Activated T-helper 1 cell treated with anti-CD3 and anti-CD28 coated beads, Interleukin-12 subunit alpha, Interleukin-12 subunit beta, Interleukin-2, Interleukin-4 antibody, amounts not matched to agents 30 ng/mL and 10 ng/mL and 1 ng/mL, durations not matched to agents 14 hours and 24 hours and 36 hours (primary cell): Measurements from ENCODE around the gene SH3RF1. TPM values are rescaled to one million over a fixed set of nuclear protein-coding genes. Genes with fewer than 3 reads are reported as not detected.

ENCODE experiments used
- DNase-seq: peaks from one replicate; pipeline ENCODE4 v3.0.0; 2021; ENCODE audit warnings: low spot score
- H3K27ac Mint-ChIP-seq: one replicate; pipeline ENCODE4 v1.8.0; 2021; ENCODE audit warnings: mild to moderate bottlenecking, mixed read lengths
- H3K27me3 Mint-ChIP-seq: one replicate; pipeline ENCODE4 v1.8.0; 2022; ENCODE audit warnings: mild to moderate bottlenecking, moderate library complexity, mixed read lengths; ENCODE audit not compliant: insufficient read depth
- H3K36me3 Mint-ChIP-seq: one replicate; pipeline ENCODE4 v1.8.0; 2021; ENCODE audit warnings: low read depth, mixed read lengths
- H3K4me1 Mint-ChIP-seq: one replicate; pipeline ENCODE4 v1.8.0; 2021; ENCODE audit warnings: low read depth, mixed read lengths
- H3K4me3 Mint-ChIP-seq: one replicate; pipeline ENCODE4 v1.8.0; 2021; ENCODE audit warnings: mild to moderate bottlenecking, moderate library complexity, mixed read lengths
- H3K9me3 Mint-ChIP-seq: one replicate; pipeline ENCODE4 v1.8.0; 2021; ENCODE audit warnings: mixed read lengths
- intact Hi-C: fragments of 100-400 bp; cut with micrococcal nuclease; formaldehyde crosslinking; loops from one replicate; pipeline ENCODE4 v1.15.1; 2024
- total RNA-seq: library from RNA; stranded (reverse); gene quantifications from 2 replicates; pipeline ENCODE4 v1.2.3, GENCODE V29; 2022

The SH3RF1 gene
- total RNA-seq, 1 donor from 2014 or later: 0.49 TPM

DNA sequence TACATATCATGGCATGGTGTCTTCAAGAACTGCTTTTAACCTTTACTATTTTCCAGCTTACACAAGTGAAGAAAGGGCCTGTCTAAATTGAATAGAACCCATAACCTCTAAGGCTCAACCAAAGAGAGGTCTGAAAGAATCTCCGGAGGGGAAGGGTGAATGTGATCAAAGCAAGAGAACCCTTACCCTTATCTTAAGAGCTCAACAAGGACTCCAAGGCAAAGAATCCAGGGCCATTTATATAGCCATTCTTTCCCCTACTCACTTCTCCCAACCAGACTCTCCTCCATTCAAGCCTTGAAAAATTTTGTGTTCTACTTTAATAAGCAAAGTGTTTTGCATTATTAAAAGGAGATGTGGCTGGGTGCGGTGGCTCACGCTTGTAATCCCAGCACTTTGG lies 118.7 kb downstream of the SH3RF1 start:
- H3K4me1 Mint-ChIP-seq: no peaks in the 10 kb centered on the region
- intact Hi-C loops: no loop called here
- H3K36me3 Mint-ChIP-seq: no peaks in the 10 kb centered on the region
- no peaks in the 10 kb centered on the region for H3K27me3 Mint-ChIP-seq
- DNase-seq: no peak
- H3K9me3 Mint-ChIP-seq: no peaks in the 10 kb centered on the region
- H3K27ac Mint-ChIP-seq: no peak overlapping the region
- H3K4me3 Mint-ChIP-seq: no peak overlapping the region

GRCh38 chr4:169151671-169152070 lies 119.1 kb downstream of the SH3RF1 start:
- H3K4me1 Mint-ChIP-seq: no peaks in the 10 kb centered on the region
- H3K9me3 Mint-ChIP-seq: no peaks in the 10 kb centered on the region
- no peak overlapping the region for H3K4me3 Mint-ChIP-seq
- intact Hi-C loops: no loop called here
- H3K27me3 Mint-ChIP-seq: no peaks in the 10 kb centered on the region
- H3K27ac Mint-ChIP-seq: no peak overlapping the region
- no peak for DNase-seq
- no peaks in the 10 kb centered on the region for H3K36me3 Mint-ChIP-seq

GRCh38 chr4:169150806-169151205 lies 120.0 kb downstream of the SH3RF1 start:
- Mint-ChIP-seq H3K27ac (no peak overlapping the region), H3K27me3 (no peaks in the 10 kb centered on the region), H3K4me3 (no peak overlapping the region), H3K9me3 (no peaks in the 10 kb centered on the region), H3K36me3 (no peaks in the 10 kb centered on the region), H3K4me1 (no peaks in the 10 kb centered on the region)
- intact Hi-C loops: no loop called here
- DNase-seq: no peak

GRCh38 chr4:169148885-169149284 lies 121.9 kb downstream of the SH3RF1 start:
- intact Hi-C loops: no loop called here
- Mint-ChIP-seq H3K9me3 (no peaks in the 10 kb centered on the region), H3K4me1 (no peaks in the 10 kb centered on the region), H3K27me3 (no peaks in the 10 kb centered on the region), H3K36me3 (no peaks in the 10 kb centered on the region), H3K27ac (no peak overlapping the region), H3K4me3 (no peak overlapping the region)
- DNase-seq: no peak

DNA sequence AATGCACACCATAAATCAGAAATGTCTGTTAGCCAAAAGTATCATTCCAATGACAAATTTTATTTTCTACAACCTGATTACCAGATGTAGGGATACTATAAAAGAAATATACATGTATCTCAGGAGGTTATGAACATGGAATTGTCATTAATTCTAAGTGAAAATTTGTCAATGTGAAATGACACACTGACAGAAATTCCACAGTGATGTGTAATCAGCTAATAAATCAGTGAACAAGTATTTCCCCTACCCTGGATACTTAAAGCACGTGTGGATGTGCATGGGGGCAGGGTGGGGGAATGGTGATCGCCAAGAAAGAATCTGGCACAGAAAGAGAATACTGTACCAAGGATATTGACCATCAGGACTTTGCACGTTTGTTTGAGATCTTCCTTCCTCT lies 123.6 kb downstream of the SH3RF1 start:
- Mint-ChIP-seq H3K36me3 (no peaks in the 10 kb centered on the region), H3K27me3 (no peaks in the 10 kb centered on the region), H3K27ac (no peak overlapping the region), H3K9me3 (no peaks in the 10 kb centered on the region), H3K4me1 (no peaks in the 10 kb centered on the region), H3K4me3 (no peak overlapping the region)
- no peak for DNase-seq
- intact Hi-C loops: no loop called here

DNA sequence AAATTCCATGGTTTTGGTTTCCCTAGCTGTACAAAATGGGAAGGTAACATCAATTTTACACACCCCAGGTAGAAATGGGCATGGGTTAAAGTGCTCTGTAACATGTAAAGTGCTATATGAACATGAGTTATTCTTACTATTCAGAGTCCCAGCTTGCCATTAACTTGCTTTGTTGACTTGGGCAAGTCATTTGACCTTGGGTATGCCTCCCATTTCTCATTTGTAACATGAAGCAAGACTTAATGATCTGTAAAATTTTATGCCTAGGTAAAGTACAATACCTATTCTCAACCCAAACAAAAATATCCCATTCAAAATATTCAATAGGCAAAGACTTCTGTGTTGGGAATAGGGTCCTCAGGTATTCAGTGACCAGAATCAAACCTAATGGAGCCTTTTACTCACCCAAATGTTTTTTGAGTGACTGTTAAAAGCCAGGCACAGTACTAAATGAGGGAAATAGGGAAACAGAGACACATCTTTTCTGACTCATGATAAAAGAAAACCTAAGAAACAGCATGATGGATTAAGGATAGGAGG lies 126.6 kb downstream of the SH3RF1 start:
- intact Hi-C loops: no loop called here
- no peak overlapping the region for H3K4me3 Mint-ChIP-seq
- H3K27ac Mint-ChIP-seq: no peak overlapping the region
- no peaks in the 10 kb centered on the region for H3K27me3 Mint-ChIP-seq
- H3K4me1 Mint-ChIP-seq: no peaks in the 10 kb centered on the region
- no peaks in the 10 kb centered on the region for H3K36me3 Mint-ChIP-seq
- DNase-seq: no peak
- no peaks in the 10 kb centered on the region for H3K9me3 Mint-ChIP-seq

- no peak overlapping the region for H3K4me3 Mint-ChIP-seq
- H3K9me3 Mint-ChIP-seq: no peaks in the 10 kb centered on the region
- DNase-seq: no peak
- no peaks in the 10 kb centered on the region for H3K4me1 Mint-ChIP-seq
- H3K27me3 Mint-ChIP-seq: no peaks in the 10 kb centered on the region
- no peak overlapping the region for H3K27ac Mint-ChIP-seq
- intact Hi-C loops: no loop called here
- H3K36me3 Mint-ChIP-seq: no peaks in the 10 kb centered on the region
These were observed 127.4 kb downstream of the SH3RF1 start for GRCh38 chr4:169143335-169143734.

- intact Hi-C loops: no loop called here
- no peaks in the 10 kb centered on the region for H3K36me3 Mint-ChIP-seq
These were observed 127.8 kb downstream of the SH3RF1 start for GRCh38 chr4:169142906-169143305.

GRCh38 chr4:169142391-169142790 lies 128.4 kb downstream of the SH3RF1 start:
- intact Hi-C loops: no loop called here

More at GRCh38 chr4:169142906-169143305, 127.8 kb downstream of the SH3RF1 start:
- no peak for DNase-seq
- Mint-ChIP-seq H3K4me1 (no peaks in the 10 kb centered on the region), H3K9me3 (no peaks in the 10 kb centered on the region), H3K27ac (no peak overlapping the region), H3K4me3 (no peak overlapping the region), H3K27me3 (no peaks in the 10 kb centered on the region)

DNA sequence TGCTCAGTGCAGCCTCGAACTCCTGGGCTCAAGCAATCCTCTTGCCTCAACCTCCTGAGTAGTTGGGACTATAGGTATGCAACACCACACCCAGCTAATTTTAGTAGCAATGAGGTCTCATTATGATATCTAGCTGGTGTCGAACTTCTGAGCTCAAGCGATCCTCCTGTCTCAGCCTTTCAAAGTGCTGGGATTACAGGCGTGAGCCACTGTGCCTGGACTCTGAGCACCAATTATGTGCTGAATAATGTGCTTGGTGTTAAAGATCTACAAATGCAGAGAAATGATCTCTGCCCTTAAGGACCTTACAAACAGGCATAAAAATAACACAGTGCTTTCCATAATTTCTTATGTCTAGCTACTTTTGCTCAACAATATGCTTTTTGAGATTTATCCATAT lies 131.7 kb downstream of the SH3RF1 start:
- no peak overlapping the region for H3K4me3 Mint-ChIP-seq
- intact Hi-C loops: no loop called here
- DNase-seq: no peak
- H3K27ac Mint-ChIP-seq: no peak overlapping the region
- H3K9me3 Mint-ChIP-seq: no peaks in the 10 kb centered on the region
- no peaks in the 10 kb centered on the region for H3K4me1 Mint-ChIP-seq
- peaks cover 6% of the 10 kb centered on the region for H3K27me3 Mint-ChIP-seq
- H3K36me3 Mint-ChIP-seq: no peaks in the 10 kb centered on the region

More at GRCh38 chr4:169142391-169142790, 128.4 kb downstream of the SH3RF1 start:
- Mint-ChIP-seq H3K36me3 (no peaks in the 10 kb centered on the region), H3K9me3 (no peaks in the 10 kb centered on the region), H3K27ac (no peak overlapping the region), H3K4me3 (no peak overlapping the region), H3K27me3 (no peaks in the 10 kb centered on the region), H3K4me1 (no peaks in the 10 kb centered on the region)
- DNase-seq: no peak

- DNase-seq: no peak
- Mint-ChIP-seq H3K27ac (no peak overlapping the region), H3K9me3 (no peaks in the 10 kb centered on the region), H3K4me1 (no peaks in the 10 kb centered on the region), H3K36me3 (no peaks in the 10 kb centered on the region), H3K27me3 (peaks cover 6% of the 10 kb centered on the region), H3K4me3 (no peak overlapping the region)
- intact Hi-C loops: no loop called here
These were observed 133.2 kb downstream of the SH3RF1 start for GRCh38 chr4:169137558-169137920.

DNA sequence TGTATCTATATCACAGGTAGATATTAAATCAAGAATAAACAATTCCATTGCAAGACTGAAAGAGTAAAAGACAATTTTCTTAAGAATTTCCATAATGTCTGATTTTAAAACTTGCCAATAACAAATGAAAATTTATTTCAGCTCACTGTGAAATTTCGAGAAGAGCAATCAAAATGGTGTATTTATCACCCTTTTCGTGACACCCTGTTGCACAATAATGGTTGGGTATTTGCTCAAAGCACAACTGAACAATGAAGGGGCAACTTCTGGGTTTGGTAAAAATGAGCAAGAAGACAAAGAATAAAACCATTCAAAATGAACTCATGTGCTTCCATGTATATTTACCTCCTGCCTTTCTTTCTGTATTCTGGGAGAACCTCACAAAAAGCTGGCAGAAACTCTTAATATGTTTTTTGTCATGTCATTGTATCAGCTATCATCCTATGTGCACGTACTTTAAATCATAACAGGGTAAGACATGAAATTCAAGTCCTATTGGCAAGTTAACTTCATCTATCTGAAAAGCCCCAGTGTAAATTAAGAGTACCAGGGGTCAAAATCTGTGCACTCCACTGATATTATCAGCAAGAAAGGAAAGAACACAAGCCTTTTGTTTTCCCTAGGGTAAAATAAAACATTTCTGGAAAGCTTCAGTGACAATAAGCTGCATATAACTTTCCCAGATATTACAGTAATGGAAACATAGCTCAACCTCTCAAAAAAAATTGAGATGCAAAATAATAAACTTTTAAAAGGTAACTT lies 133.8 kb downstream of the SH3RF1 start:
- intact Hi-C loops: no loop called here
- DNase-seq: no peak
- no peak overlapping the region for H3K27ac Mint-ChIP-seq
- peaks cover 6% of the 10 kb centered on the region for H3K27me3 Mint-ChIP-seq
- H3K36me3 Mint-ChIP-seq: no peaks in the 10 kb centered on the region
- H3K4me3 Mint-ChIP-seq: no peak overlapping the region
- H3K9me3 Mint-ChIP-seq: no peaks in the 10 kb centered on the region
- H3K4me1 Mint-ChIP-seq: no peaks in the 10 kb centered on the region

DNA sequence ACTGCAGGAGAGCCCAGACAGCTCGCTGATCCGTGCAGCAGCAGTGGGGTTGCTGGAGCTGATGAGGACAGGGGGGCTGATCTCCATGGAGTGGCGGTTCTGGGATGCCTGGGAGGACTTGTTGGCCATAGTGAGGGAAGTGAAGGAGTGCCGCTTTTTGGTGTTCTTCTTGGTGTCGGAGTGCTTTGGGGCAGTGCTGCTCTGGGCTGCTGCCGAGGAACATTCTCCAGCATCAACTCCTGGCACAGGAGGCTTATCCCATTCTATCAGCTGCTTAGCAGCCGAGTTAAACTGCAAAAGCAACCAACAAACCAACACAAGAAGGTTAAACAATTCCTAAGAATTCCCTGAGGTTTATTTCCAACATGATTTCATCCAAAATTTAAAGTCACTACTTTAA lies 134.4 kb downstream of the SH3RF1 start:
- no peaks in the 10 kb centered on the region for H3K9me3 Mint-ChIP-seq
- no peak for DNase-seq
- H3K36me3 Mint-ChIP-seq: no peaks in the 10 kb centered on the region
- intact Hi-C loops: no loop called here
- no peak overlapping the region for H3K27ac Mint-ChIP-seq
- H3K4me3 Mint-ChIP-seq: no peak overlapping the region
- H3K27me3 Mint-ChIP-seq: peaks cover 6% of the 10 kb centered on the region
- H3K4me1 Mint-ChIP-seq: no peaks in the 10 kb centered on the region

DNA sequence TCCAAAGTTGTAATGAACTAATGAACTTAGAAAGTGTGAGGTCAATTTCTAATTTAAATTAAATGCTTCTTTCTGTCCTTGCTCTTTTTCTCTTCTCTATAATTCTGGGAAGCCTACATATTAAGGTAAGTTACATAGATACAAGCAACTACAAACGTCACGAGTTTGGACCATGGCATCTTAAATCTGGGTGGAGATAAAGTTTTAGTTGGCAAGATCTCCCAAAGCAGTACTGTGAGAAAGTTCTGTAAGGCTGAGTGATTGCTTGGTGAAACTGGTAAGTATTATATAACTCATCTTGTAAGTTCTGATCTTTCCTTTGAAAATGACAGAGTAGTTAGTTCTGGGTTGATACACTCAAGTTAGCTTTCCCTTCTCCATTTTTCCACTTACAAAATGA lies 135.0 kb downstream of the SH3RF1 start:
- no peak overlapping the region for H3K4me3 Mint-ChIP-seq
- intact Hi-C loops: no loop called here
- no peak overlapping the region for H3K27ac Mint-ChIP-seq
- DNase-seq: no peak
- H3K27me3 Mint-ChIP-seq: peaks cover 6% of the 10 kb centered on the region
- no peaks in the 10 kb centered on the region for H3K4me1 Mint-ChIP-seq
- H3K36me3 Mint-ChIP-seq: no peaks in the 10 kb centered on the region
- H3K9me3 Mint-ChIP-seq: no peaks in the 10 kb centered on the region
